ENCODE results near the gene P4HA1.
A peak's percentile ranks its signal among the peaks of the same experiment; 100 is the strongest.

Gene P4HA1

DNA sequence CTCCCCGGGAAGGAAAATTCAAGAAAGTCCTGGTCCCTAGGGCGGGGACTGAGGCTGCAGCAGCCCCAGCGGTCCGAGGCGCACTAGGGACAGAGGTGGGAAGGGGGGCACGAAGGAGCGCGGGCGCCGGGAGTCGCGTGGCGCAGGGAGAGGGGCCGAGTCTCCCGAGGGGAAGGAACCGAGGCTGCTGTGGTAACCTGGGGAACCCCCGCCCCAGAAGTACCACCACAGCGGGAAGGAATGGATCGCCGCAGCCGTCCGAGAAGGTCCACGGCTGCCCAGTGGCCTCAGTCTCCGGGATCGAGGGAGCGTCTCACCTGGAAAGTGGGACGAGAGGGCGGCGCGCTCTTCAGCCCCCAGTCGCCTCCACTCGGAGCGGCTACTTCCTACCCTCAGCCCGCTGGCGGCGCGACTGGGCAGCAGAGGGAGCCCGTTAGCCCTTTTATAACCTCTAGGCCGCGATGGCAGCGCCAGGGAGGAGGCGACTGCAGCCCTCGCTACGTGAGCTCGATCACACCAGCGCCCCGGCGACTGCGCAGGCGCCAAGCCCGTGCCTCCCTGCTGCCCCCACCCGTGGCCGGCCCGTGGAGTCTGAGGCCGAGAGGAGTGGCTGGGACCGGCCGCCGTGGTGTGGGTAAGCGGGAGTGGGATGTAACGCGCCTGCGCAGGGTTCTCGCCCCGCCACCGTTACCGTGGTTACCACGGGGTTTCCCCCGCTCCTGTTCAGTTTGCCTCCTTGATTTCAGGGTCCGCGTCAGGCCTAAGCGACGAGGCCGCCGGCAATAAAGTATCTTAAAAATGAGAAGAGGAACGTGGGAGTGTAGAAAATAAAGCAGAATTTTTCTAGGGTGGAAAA is at the start of gene P4HA1:
TSS of gene P4HA1 (minus strand) at position 418 of the 856 bp plus-strand sequence. CDS start 21,983 bp downstream, outside the sequence.
- TF ChIP-seq CTCF (IDR thresholded peaks at IDR 0.05) = peak; percentile 78

- no peak for TF ChIP-seq CTCF (IDR thresholded peaks at IDR 0.05)
These were observed 44.9 kb upstream of the P4HA1 start for GRCh38 chr10:73141603-73142002.

GRCh38 chr10:73139251-73139650 is 42.6 kb upstream of the P4HA1 start:
- no peak for TF ChIP-seq CTCF (IDR thresholded peaks at IDR 0.05)

DNA sequence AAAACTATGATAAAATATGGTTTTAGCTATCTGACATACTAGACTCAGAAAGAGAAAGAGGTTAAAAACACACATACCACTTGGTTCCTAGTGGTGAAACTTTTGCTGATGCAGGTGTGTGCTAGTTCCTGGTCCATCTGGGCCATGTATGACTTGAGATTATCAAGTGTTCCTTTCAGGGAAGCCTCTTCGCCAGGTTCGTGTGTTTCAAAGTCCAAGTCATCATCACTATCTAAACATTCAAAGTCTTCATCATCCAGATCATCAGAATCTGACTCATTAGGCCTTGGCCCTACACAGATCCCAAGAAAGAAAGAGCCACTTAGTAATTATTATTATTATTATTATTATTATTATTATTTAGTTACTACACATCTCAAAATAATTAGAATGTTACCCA is 40.0 kb upstream of the P4HA1 start:
- no peak for TF ChIP-seq CTCF (IDR thresholded peaks at IDR 0.05)

- TF ChIP-seq CTCF (IDR thresholded peaks at IDR 0.05) = no peak
These were observed 38.1 kb upstream of the P4HA1 start for GRCh38 chr10:73134727-73135126.

DNA sequence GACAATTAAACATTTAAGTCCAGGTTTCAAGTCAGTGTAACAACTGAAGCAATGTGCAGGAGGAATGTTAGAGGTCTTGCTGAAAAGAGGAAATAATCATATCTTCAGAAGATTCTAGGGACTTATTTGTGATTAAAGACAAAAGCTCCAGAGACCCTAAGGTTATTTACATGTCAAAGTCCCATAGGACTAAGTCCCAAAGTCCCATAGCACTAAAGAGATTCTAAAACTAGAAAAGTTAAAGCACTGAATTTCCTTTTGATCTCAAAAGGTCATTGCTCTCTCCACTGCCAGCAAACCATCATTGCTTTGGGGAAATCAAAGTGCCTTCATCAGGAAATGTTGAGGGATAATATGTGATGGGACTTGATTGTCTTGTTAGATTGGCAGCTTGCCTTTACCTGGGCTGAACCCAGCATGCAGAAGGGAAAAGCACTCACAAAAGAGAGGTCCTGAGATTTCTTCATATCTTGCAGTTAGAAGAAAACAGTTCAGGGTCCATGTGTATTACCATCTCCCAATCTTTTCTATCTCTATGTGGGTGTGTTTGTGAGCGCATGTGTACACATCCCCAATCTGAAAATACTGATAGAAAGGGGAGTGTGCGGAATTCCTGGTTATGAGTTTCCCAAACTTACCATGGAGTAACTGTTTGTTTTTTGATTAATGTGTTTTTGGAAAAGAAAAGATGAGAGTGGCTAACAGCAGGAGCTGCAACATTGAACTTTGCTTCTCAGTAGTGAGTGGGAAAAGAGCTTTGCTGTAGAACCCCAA is 35.4 kb upstream of the P4HA1 start:
- TF ChIP-seq CTCF (IDR thresholded peaks at IDR 0.05) = no peak

DNA sequence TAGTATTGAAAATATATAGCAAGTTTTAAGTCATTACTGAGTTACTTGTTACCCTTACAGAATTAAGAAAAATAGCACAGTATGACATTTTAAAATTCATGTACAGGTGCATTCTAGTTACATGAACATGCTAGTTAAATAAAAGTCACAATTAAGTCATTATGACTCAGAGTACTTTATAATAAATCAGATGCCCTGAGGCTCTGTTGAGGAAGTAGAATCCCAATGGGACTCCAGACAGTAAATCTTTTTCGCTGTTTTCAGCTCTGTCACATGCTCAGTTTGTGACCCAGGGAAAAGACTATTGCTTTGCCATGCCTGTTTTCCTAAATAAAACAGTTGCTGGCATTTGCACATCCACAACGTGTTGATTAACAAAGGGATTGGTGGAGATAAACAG is 34.6 kb upstream of the P4HA1 start:
- no peak for TF ChIP-seq CTCF (IDR thresholded peaks at IDR 0.05)

All from LNCAP (cell line).